GM19452 (cell line): ENCODE results near the gene CD109.
"Not testable (repeated sequence)": the region's sequence is repeated elsewhere in the genome, so short reads cannot be mapped to it uniquely, and the experiment has no call there.

Experiments used
- ATAC-seq: cut with Tn5 transposase; IDR thresholded peaks from one replicate; pipeline ENCODE4 v1.9.1; 2021; ENCODE audit not compliant: unreplicated experiment

CD109 gene

DNA sequence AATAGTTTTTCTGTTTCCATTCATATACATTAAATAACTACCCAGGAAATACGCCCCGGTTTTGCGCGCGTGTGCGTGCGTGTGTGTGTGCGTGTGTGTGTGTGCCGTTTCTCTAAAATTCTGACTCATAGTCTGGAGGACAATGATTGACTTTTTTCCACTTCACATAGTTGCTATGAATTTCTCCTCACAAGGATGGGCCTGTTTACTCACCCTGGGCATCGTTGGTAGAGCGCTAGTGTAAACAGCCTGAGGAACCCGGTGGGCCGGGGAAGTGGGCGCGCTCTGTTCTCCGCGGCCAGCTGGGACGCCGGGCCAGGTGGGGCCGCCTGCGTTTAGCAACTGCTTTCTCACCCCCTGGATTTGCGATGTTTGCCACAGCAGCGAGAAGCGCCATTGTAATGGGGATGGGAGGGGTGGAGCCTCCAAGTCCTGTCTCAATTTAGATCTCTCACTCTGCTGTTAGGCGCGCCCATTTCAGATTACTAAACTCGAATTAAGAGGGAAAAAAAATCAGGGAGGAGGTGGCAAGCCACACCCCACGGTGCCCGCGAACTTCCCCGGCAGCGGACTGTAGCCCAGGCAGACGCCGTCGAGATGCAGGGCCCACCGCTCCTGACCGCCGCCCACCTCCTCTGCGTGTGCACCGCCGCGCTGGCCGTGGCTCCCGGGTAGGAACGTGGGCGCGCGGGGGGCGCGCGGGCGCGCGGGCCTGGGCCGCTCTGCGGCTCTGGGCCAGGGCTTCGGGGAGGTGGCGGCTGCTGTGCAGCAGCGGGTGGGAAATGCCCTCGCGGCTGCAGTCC lies at the start of gene CD109:
TSS of gene CD109 (plus strand) at position 585 of the 803 bp plus-strand sequence. CDS start at position 598, 13 bp downstream.
- peak; percentile 64 for ATAC-seq

DNA sequence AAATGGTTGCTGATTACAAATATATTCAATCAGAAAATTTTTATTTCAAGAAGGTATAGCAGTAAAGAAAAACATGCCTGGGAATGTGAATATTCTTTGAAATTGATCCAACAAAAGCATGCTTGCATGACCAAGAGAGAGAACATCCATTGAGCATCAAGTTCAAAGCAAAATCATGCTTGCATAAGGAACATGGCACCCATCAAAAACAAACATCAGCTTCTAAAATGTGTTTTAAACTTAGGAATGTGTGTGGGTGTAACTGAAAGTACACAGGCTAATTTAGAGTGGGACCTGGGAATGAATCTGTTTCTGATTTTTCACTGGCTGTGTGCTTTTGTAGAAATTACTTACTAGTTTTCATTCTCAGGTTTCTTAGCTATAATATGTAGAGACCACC lies 47.8 kb upstream of the CD109 start:
- ATAC-seq, result no peak

DNA sequence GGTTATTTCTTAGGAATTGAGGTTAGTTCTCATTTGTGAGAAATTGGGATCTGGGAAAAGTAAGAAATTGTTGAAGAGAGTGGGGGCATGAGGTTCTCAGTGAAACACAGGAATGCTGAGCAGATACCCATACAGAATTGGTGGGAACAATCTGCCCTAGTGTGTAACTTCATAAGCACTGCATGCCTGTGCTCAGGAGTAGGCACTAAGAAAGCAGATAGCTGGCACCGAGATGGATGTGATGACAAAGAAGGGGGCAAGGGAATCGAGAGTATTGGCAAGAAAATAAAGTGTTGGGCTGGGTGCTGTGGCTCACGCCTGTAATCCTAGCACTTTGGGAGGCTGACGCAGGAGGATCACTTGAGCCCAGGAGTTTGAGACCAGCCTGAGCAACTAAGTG lies 46.2 kb upstream of the CD109 start:
- ATAC-seq, result no peak

DNA sequence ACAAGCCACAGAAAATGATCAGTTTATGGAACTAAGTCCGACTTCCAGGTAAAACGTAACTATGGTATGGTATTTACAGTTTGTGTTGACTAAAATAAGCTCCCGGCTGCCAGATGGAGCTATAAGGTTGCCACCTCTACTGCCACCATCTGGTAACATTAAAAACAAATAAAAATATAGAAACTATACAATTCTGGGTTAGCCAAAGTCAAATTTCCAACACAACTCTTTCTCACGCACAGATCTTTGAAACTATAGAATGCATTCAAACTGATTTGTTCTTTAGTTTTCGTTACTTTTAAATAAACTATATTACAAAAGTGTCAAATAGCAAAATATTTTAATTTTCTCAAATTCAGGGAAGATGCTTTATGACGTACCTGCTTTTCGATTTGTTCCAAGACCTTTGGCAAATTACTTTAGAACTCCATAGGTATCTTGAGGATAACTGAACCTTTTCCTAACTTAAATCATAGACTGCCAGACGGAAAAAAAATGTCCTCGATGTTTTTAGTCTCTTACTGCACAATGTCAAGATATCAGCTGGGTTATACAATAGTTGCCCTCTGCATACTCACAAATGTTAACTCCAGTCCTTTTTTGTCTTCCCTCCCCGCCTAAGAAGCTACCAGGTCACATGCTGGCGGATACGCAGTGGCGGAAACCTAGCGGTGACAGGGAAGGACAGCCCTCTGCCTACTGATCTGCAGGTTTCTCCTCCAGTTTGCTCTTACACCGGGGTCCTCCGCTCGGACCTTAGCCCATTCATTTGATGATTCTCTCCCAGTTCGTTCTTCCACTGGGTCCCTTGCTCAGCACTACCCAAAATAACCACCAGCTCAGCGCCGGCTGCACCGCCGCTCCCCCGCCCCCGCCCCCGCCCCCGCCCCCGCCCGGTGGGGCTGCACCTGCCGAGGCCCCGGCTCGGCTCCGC lies 43.1 kb upstream of the CD109 start:
- peak; percentile 41 for ATAC-seq

DNA sequence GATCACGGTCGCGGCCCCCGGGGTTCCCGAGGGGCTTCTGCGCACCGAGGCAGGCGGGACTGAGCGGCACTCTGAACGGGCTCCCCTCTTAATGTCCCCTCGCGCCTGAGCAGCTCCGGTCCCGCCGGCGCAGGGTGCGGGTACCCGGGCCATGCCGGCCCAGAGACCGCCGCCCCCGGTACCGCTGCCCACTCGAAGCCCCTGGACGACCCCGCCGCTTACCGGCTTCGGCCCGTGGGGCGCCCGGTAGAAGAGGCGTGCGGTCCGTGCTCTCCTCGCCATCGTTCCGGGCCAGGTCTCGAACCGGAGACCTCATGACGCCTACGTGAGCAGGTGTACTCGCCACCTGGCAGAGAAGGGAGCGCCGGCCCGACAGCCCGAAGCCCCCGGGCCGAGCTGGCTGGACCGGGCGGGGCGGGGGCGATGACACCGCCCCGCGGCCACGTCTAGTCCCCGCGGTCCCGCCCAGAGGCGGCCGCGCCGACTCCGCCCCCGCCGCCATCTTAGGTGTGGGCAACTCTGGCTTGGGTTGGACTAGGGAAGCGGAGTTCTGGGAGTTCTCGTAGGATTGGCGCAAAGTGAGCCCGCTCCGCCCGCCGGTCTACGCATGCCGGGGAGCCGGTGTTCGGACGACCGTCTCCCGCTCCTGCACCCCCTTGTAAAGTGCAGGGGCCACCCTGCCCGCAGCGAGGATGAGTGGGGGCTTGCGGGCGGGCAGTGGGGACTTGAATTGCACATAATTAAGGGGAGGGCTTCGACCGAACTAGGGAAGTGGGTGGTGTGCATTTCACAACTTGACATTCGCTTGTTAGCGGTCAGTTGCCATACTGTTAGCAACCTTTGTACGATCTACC lies 42.2 kb upstream of the CD109 start, which contains the start of gene SLC17A5:
TSS of gene SLC17A5 (minus strand) at position 422 of the 854 bp plus-strand sequence. CDS start at position 316, 106 bp downstream.
- ATAC-seq, result peak; percentile 90

DNA sequence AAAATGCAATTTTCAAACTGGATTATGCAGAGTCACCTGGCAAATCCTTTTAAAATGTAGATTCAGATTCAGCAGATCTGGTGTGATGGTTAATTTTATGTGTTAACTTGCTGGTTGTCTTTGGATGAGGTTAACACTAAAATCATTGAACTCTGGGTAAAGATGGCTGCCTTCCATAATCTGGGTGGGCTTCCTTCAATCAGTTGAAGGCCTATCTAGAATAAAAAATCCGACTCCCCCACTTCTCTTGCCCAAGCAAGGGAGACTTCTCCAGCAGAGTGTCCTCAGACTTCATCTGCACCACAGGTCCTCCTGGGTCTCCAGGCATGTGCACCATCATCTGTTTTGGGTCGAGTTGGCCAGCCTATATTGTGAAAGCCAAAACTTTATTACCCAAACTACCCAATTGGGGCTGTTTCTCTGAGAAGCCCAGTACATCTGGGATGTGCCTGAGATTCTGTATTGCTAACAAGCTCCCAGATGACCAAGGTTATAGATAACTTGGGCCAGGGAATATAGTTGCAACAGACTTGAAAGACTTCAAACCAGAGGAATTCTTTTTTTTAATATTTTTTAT lies 40.6 kb upstream of the CD109 start:
- ATAC-seq, result no peak

DNA sequence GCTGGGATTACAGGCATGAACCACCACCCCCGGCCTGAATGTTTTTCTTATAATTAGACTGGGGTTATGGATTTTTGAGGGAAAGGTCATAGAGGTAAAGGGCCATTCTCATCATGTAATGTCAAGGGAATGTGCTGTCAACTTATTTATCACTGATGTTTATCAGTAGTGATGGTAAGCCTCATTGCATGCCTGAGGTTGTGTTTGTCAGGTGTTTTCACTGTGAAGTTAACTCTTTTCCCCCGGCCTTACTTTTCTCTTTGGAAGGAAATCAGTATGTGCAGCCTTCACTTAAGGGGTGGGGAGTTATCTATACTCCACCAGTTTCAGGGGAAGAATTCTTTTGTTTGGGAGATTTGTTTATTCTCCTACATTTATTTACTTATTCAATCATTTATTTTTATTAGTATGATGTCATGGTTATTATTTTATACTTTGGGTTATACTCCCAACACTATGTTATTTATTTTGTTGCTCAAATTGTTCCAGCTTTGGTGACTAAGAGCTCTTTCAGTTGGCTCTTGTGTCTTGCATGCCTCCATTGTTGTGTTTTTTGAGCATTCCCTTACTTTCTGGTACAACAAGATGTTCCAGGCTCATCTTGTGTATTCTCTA lies 39.4 kb upstream of the CD109 start:
- no peak for ATAC-seq

DNA sequence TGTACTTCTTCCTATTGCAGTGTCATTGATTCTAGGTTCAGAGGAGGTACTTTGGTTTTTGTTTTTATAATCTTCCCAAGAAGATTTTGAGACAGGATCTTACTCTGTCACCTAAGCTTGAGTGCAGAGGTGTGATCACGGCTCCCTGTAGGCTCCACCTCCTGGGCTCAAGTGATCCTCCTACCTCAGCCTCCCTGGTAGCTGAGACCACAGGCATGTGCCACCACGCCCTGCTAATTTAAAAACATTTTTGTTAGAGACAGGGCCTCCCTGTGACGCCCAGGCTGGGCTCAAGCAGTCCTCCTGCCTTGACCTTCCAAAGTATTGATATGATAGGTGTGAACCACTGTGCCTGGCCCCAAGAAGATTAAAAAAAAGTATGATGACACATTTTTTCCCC lies 38.8 kb upstream of the CD109 start:
- ATAC-seq, result no peak

DNA sequence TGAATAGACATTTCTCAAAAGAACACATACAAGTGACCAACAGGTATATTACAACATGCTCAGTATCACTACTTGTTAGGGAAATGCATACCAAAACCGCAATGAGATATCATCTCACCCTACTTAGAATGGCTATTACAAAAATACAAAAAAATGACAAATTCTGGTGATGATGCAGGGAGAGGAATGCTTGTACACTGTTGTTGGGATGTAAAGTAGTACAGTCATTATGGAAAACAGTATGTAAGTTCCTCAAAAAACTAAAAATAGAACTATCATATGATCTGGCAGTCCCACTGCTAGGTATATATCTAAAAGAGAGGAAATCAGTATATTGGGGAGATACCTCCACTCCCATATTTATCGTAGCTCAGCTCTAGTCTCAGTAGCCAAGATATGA lies 31.3 kb upstream of the CD109 start:
- ATAC-seq, result no peak

DNA sequence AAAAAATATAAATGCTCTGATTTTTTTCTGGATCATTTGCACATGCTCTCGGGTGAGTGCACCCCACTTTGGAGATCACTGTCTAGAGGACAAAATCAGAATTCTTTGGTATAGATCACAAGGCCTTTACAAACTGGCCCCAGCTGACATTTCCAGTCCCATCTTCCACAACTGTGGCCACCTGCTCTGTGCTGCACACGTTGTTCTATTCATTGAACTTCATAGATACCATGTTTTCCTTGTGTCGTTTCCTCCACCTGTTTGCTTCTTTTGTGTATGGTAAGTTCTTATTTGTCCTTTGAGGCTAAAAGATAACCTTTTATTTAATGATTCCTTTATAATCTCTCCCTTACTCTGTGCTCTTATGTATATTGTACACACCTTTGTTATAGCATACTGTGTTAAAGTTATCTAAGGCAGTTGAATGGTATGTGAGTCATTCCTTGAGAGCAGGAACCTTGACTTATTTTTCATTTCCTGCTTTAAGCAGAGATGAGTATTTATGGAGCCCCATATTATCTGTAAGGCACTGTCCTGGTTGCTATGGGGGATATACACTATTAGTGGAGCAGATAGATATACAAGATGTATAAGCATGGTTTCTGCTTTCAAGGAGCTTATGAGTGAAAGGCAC lies 30.2 kb upstream of the CD109 start:
- ATAC-seq, result no peak

DNA sequence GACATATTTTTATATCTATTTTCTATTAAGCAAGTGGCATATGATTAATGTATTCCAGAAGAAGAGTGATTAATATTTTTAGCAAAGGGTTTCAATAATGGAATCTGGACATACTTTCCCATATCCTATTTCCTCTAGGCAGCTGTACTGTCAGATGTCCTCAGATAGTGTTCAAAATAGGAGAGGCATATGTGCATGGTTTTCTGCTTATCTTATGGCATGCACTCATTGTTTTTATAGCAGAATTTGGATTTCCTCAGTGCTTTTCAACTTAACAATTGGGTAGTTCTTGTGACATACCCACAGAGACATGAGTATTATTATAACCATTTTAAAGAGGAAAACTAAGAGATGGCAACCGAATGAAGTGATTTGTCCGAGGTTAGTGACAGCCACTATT lies 29.6 kb upstream of the CD109 start:
- ATAC-seq, result no peak

DNA sequence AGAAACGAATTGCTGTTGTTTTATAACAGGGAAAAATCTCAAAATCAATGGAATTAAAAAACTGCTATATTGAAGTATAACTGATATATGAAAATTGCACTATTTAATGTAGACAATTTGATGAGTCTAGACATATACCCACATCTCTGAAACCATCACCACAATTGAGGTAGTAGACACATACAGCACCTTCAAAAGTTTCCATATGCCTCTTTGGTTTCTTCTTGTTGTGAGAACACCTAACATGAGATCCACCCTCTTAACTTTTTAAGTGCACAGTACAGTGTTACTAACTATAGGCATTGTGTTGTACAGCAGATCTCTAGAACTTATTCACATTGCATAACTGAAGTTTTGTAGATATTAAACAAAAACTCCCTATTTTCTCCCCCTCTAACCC lies 28.2 kb upstream of the CD109 start:
- ATAC-seq, result no peak

DNA sequence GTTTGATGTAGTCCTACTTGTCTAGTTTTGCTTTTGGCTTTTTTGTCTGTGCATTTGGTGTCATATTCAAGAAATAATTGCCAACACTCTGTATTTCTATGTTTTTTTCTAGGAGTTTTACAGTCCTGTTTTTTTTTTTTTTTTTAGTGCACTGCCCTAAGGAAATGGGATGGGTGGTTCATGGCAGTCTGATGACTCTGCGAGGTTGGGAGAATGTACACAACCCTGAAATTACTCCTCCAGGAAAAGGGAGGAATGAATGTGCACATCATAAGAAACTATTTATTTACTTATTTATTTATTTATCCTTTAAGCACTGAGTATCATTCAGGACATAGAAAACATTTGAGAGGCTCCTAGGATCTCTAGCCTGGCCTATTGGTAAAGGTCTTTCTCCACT lies 27.0 kb upstream of the CD109 start:
- ATAC-seq, result no peak

DNA sequence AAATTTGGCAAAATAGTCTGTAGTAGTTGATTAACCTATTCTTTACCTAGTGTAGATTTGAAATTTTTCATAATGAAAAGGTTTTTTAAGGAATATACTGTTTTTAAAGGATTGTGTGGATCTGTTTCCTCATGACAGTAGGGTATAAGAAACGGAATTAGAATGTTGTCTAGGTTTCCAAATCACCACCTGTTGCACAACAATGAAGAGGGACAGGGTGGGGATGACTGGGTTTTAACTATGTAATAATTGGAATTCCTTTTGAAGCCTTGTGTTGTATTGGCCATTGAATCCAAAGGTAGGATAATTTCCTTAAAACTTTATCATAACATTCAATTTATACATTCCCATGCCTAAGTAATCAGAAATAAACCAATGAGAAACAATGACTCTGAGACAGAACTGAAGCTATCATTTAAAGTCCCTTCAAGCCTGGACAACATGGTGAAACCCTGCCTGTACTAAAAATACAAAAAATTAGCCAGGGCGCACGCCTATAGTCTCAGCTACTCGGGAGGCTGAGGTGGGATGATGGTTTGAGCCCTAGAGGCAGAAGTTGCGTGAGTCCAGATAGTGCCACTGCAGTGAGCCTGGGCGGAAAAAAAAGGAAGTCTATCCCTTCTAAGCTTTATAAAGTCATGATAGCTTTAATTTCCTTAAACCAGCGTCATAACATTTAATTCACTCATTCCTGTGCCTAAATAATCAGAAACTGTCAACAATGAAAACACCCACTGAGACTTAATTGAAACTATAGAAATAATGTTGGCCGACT lies 23.9 kb upstream of the CD109 start:
- ATAC-seq, result no peak

DNA sequence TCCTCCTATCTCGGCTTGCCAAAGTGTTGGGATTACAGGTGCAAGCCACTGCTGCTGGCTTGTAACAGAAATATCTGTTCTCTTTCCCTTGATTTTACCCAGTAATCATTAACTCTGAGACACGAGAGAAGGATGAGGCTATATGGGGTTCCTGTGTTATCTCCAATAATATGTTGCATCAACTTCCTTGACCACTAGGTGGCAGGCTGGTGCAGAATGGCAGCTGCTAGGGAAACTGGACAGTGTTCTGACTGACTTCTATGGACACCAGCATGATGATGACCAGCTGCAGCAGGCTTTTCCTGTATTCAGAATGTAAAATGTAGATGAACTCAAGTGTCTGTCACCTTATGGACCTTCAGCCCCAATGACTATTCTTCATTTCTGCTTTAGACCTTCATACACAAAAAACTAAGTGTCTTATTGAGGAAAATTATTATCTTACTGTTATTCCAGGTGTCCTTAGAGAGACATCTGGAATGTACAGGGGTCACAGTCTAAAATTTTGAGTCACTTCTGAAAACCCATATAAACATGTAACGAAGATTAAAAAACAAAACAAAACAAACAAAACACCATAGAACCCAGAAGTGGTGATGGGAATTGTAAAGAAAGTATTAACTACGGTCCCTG lies 20.4 kb upstream of the CD109 start:
- ATAC-seq, result peak; percentile 96

DNA sequence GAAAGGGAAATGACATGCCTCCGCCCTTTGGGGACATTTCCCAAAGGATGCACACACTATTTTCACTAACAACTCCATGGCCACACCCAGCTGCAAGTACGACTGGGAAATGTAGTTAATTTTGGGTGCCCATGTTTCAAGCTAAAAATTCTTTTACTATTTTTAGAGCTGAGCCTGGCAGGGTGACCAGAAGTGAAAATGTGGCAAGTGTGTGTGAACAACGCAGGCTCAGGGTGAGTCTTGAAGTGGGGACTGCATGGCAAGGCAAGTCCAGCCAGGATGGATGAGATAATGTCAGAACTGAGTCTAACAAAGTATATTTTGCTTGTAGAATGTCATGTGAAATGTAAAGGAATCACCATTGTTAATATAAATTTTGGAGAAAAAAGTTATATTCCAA lies 17.0 kb upstream of the CD109 start:
- no peak for ATAC-seq

DNA sequence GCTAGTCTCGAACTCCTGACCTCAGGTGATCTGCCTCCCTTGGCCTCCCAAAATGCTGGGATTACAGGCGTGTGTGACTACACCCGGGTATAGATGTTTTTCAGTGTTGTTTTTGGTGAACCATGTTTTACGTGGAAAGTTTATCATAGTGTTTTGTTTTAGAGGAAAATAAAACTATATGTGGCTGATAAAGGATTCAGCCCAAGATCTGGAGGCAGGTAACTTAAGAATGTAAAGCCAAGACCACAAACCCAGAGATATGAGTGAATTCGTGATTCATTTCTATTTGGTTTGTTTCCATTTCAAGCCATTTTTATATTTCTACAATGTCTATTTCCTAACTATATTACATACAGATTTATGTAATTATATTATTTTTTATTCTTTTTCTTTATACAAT lies 16.2 kb upstream of the CD109 start:
- not testable (repeated sequence) for ATAC-seq

DNA sequence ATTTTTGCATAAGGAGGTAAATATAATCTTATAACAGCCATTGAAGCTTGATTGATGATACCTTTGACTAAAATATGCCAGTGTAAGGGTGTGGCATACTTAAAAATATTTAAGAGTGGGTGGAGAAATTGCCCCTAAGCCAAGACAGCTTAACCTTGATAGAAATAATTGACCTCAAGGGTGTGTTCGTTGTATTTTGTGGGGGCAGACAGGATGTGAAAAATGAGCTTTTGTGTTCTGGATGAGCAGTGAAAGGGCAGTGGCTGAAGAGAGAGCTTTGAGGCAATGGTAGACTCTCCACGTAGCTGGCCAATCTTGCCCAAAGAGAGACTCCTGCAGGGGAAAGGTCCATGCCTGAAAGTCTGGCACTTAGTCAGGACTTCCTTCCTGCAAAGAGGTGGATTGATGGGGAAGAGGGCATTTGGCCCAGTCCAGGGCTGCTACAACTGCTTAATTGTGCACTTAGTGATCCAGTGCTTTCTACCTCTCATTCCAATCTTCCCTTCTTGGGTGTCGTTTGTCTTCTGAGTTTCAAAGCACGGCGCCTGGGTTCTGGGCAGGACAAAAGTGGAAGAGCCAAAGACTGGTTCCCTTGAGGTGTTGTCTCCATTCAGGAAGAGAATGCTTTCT lies 15.6 kb upstream of the CD109 start:
- no peak for ATAC-seq
